IPS-18a (cell line): ENCODE data around the gene DDC.

Experiments used
- H3K27ac ChIP-seq: one replicate; pipeline ENCODE4 v1.5.1; 2013; ENCODE audit warnings: low read length
- H3K27me3 ChIP-seq: one replicate; pipeline ENCODE4 v1.6.1; 2013; ENCODE audit warnings: mild to moderate bottlenecking, low read length; ENCODE audit not compliant: control insufficient read depth, insufficient read depth
- H3K36me3 ChIP-seq: one replicate; pipeline ENCODE4 v1.6.1; 2013; ENCODE audit warnings: low read depth, low read length; ENCODE audit not compliant: control insufficient read depth
- H3K4me1 ChIP-seq: one replicate; pipeline ENCODE4 v1.6.1; 2013; ENCODE audit warnings: low read depth, low read length; ENCODE audit not compliant: control insufficient read depth
- H3K4me3 ChIP-seq: one replicate; pipeline ENCODE4 v1.5.1; 2013; ENCODE audit warnings: low read length
- H3K9ac ChIP-seq: one replicate; pipeline ENCODE4 v1.6.1; 2013; ENCODE audit warnings: mild to moderate bottlenecking, low read length, moderate library complexity
- H3K9me3 ChIP-seq: one replicate; pipeline ENCODE4 v1.6.1; 2013; ENCODE audit warnings: low read depth, low read length; ENCODE audit not compliant: control insufficient read depth

Gene DDC

GRCh38 chr7:50428911-50429310, 136.3 kb downstream of the DDC start:
- Histone ChIP-seq H3K9me3 (no peaks in the 10 kb centered on the region), H3K9ac (no peak overlapping the region), H3K27me3 (no peaks in the 10 kb centered on the region), H3K4me1 (no peaks in the 10 kb centered on the region), H3K27ac (no peak overlapping the region), H3K4me3 (no peak overlapping the region), H3K36me3 (no peaks in the 10 kb centered on the region)

- H3K4me1 ChIP-seq, result no peaks in the 10 kb centered on the region
- no peaks in the 10 kb centered on the region for H3K27me3 ChIP-seq
- H3K27ac ChIP-seq, result no peak overlapping the region
- no peak overlapping the region for H3K4me3 ChIP-seq
- H3K9ac ChIP-seq, result no peak overlapping the region
- no peaks in the 10 kb centered on the region for H3K9me3 ChIP-seq
- no peaks in the 10 kb centered on the region for H3K36me3 ChIP-seq
These were observed 137.7 kb downstream of the DDC start for GRCh38 chr7:50427518-50427917.

- no peaks in the 10 kb centered on the region for H3K9me3 ChIP-seq
- H3K36me3 ChIP-seq, result no peaks in the 10 kb centered on the region
- peaks cover 7% of the 10 kb centered on the region for H3K4me1 ChIP-seq
- H3K27ac ChIP-seq, result no peak overlapping the region
- no peak overlapping the region for H3K4me3 ChIP-seq
- no peaks in the 10 kb centered on the region for H3K27me3 ChIP-seq
- H3K9ac ChIP-seq, result no peak overlapping the region
These were observed 138.7 kb downstream of the DDC start for GRCh38 chr7:50426280-50427045.

GRCh38 chr7:50425318-50425717, 139.9 kb downstream of the DDC start:
- H3K4me3 ChIP-seq, result no peak overlapping the region
- no peaks in the 10 kb centered on the region for H3K9me3 ChIP-seq
- H3K9ac ChIP-seq, result no peak overlapping the region
- peaks cover 15% of the 10 kb centered on the region for H3K4me1 ChIP-seq
- H3K27me3 ChIP-seq, result no peaks in the 10 kb centered on the region
- H3K27ac ChIP-seq, result no peak overlapping the region
- no peaks in the 10 kb centered on the region for H3K36me3 ChIP-seq

- no peak overlapping the region for H3K9ac ChIP-seq
- H3K4me1 ChIP-seq, result peaks cover 15% of the 10 kb centered on the region
- no peaks in the 10 kb centered on the region for H3K9me3 ChIP-seq
- no peaks in the 10 kb centered on the region for H3K27me3 ChIP-seq
- H3K36me3 ChIP-seq, result no peaks in the 10 kb centered on the region
- H3K4me3 ChIP-seq, result no peak overlapping the region
- H3K27ac ChIP-seq, result no peak overlapping the region
These were observed 141.3 kb downstream of the DDC start for GRCh38 chr7:50423860-50424259.

- Histone ChIP-seq H3K4me3 (no peak overlapping the region), H3K27ac (no peak overlapping the region), H3K36me3 (no peaks in the 10 kb centered on the region), H3K4me1 (peaks cover 15% of the 10 kb centered on the region), H3K9ac (no peak overlapping the region), H3K9me3 (no peaks in the 10 kb centered on the region), H3K27me3 (no peaks in the 10 kb centered on the region)
These were observed 142.3 kb downstream of the DDC start for GRCh38 chr7:50422858-50423257.

GRCh38 chr7:50421043-50421442, 144.2 kb downstream of the DDC start:
- Histone ChIP-seq H3K9me3 (no peaks in the 10 kb centered on the region), H3K4me3 (no peak overlapping the region), H3K27me3 (no peaks in the 10 kb centered on the region), H3K27ac (no peak overlapping the region), H3K4me1 (peaks cover 15% of the 10 kb centered on the region), H3K9ac (no peak overlapping the region), H3K36me3 (no peaks in the 10 kb centered on the region)

GRCh38 chr7:50418526-50419290, 146.5 kb downstream of the DDC start:
- peaks cover 15% of the 10 kb centered on the region for H3K4me1 ChIP-seq
- no peak overlapping the region for H3K27ac ChIP-seq
- no peak overlapping the region for H3K4me3 ChIP-seq
- H3K9ac ChIP-seq, result no peak overlapping the region
- H3K27me3 ChIP-seq, result no peaks in the 10 kb centered on the region
- H3K9me3 ChIP-seq, result no peaks in the 10 kb centered on the region
- no peaks in the 10 kb centered on the region for H3K36me3 ChIP-seq

GRCh38 chr7:50418086-50418515, 147.1 kb downstream of the DDC start:
- no peak overlapping the region for H3K4me3 ChIP-seq
- H3K9me3 ChIP-seq, result no peaks in the 10 kb centered on the region
- H3K9ac ChIP-seq, result no peak overlapping the region
- H3K27ac ChIP-seq, result no peak overlapping the region
- no peaks in the 10 kb centered on the region for H3K27me3 ChIP-seq
- peaks cover 15% of the 10 kb centered on the region for H3K4me1 ChIP-seq
- no peaks in the 10 kb centered on the region for H3K36me3 ChIP-seq

- Histone ChIP-seq H3K4me3 (no peak overlapping the region), H3K9me3 (no peaks in the 10 kb centered on the region), H3K9ac (no peak overlapping the region), H3K4me1 (peaks cover 10% of the 10 kb centered on the region), H3K36me3 (no peaks in the 10 kb centered on the region), H3K27ac (no peak overlapping the region), H3K27me3 (no peaks in the 10 kb centered on the region)
These were observed 148.6 kb downstream of the DDC start for GRCh38 chr7:50416527-50417182.

- no peak overlapping the region for H3K27ac ChIP-seq
- no peaks in the 10 kb centered on the region for H3K27me3 ChIP-seq
- H3K36me3 ChIP-seq, result no peaks in the 10 kb centered on the region
- H3K4me3 ChIP-seq, result no peak overlapping the region
- H3K4me1 ChIP-seq, result peaks cover 3% of the 10 kb centered on the region
- H3K9me3 ChIP-seq, result no peaks in the 10 kb centered on the region
- H3K9ac ChIP-seq, result no peak overlapping the region
These were observed 149.3 kb downstream of the DDC start for GRCh38 chr7:50415844-50416364.
